NCI-H526 (cell line): ENCODE results near the gene ARHGAP15.
"Not testable (repeated sequence)": the region's sequence is repeated elsewhere in the genome, so short reads cannot be mapped to it uniquely, and the experiment has no call there.

ENCODE experiments used
- DNase-seq, 2 experiments: peaks; one replicate each; lab custom pipeline; 2025; lab: John Stamatoyannopoulos, UW

ARHGAP15 gene

GRCh38 chr2:143128681-143129580 is at the start of gene ARHGAP15:
TSS of gene ARHGAP15 (plus strand) at chr2:143129419.
- no peak for DNase-seq

- DNase-seq = no peak
These were observed 47.6 kb upstream of the ARHGAP15 start for GRCh38 chr2:143081616-143082015.

- no peak for DNase-seq
These were observed 45.6 kb upstream of the ARHGAP15 start for GRCh38 chr2:143083636-143084035.

GRCh38 chr2:143084462-143084861 is 44.8 kb upstream of the ARHGAP15 start:
- DNase-seq = no peak

GRCh38 chr2:143085125-143085784 is 44.0 kb upstream of the ARHGAP15 start:
- DNase-seq = no peak

GRCh38 chr2:143087033-143087432 is 42.2 kb upstream of the ARHGAP15 start:
- DNase-seq = no peak

- DNase-seq = no peak
These were observed 40.8 kb upstream of the ARHGAP15 start for GRCh38 chr2:143088388-143088787.

- DNase-seq = not testable (repeated sequence)
These were observed 39.7 kb upstream of the ARHGAP15 start for GRCh38 chr2:143089520-143089919.

GRCh38 chr2:143110758-143111428 is 18.3 kb upstream of the ARHGAP15 start:
- peak; percentile 96 to 99 for DNase-seq

- DNase-seq = no peak
These were observed 12.0 kb upstream of the ARHGAP15 start for GRCh38 chr2:143117225-143117624.

GRCh38 chr2:143121079-143121478 is 8.1 kb upstream of the ARHGAP15 start:
- no peak for DNase-seq

- DNase-seq = no peak
These were observed 7.3 kb upstream of the ARHGAP15 start for GRCh38 chr2:143121957-143122356.

- DNase-seq = no peak
These were observed 5.3 kb upstream of the ARHGAP15 start for GRCh38 chr2:143123911-143124310.

GRCh38 chr2:143124445-143124844 is 4.8 kb upstream of the ARHGAP15 start:
- DNase-seq = no peak

GRCh38 chr2:143125717-143126116 is 3.5 kb upstream of the ARHGAP15 start:
- no peak for DNase-seq

- DNase-seq = no peak
These were observed 3.1 kb downstream of the ARHGAP15 start for GRCh38 chr2:143132355-143132754.

GRCh38 chr2:143133783-143134182 is 4.6 kb downstream of the ARHGAP15 start:
- no peak for DNase-seq

GRCh38 chr2:143138292-143138691 is 9.1 kb downstream of the ARHGAP15 start:
- no peak for DNase-seq

GRCh38 chr2:143139835-143140393 is 10.7 kb downstream of the ARHGAP15 start:
- no peak for DNase-seq

- no peak for DNase-seq
These were observed 11.8 kb downstream of the ARHGAP15 start for GRCh38 chr2:143140864-143141661.

GRCh38 chr2:143142598-143142997 is 13.4 kb downstream of the ARHGAP15 start:
- no peak for DNase-seq
